ENCODE data around the gene KCNMA1. TPM values are rescaled to one million over a fixed set of nuclear protein-coding genes. Genes with fewer than 3 reads are reported as not detected.

Gene KCNMA1
- total and polyA plus RNA-seq, 10 of the 15 experiments (the other 5 are each of a cell fraction or from before 2014, with no cell fraction given): 8.5 to 77.0 (median 21.3) TPM

DNA sequence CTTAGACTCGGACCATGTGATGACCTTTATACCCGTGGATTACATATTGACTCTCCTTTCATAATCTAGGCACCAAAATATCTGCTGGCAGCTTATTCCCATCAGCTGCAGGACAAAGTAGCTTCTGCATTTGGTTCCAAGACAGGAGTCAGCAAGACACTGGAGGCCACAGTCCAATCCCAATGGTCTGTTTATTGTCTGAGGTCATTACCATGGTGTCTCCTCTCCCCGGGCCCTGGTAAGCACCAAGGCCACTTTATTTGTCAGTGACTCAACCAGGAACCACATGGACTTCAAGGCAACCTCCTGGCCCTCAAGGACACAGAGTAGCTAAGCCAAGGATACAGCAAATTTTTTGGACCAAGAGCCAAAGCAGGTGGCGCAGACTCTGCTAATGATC lies 36.1 kb downstream of the KCNMA1 start (continued):
- TF ChIP-seq ETV6 (conservative IDR thresholded peaks at IDR 0.05 in 1 of 2, IDR thresholded peaks at IDR 0.05 in 1 of 2; ENCODE audit: borderline replicate concordance in 1 of 2, low read depth in 1 of 2) (no peak), SUPT20H (IDR thresholded peaks at IDR 0.05; ENCODE audit: borderline replicate concordance, control insufficient read depth, low read depth, low read length) (no peak), FOS (IDR thresholded peaks at IDR 0.05; ENCODE audit: borderline replicate concordance, extremely low read depth, insufficient read length) (no peak), ZNF274 (IDR thresholded peaks at IDR 0.05; ENCODE audit: insufficient read depth, insufficient read length) (no peak)
- TF ChIP-seq, protein P1, sequence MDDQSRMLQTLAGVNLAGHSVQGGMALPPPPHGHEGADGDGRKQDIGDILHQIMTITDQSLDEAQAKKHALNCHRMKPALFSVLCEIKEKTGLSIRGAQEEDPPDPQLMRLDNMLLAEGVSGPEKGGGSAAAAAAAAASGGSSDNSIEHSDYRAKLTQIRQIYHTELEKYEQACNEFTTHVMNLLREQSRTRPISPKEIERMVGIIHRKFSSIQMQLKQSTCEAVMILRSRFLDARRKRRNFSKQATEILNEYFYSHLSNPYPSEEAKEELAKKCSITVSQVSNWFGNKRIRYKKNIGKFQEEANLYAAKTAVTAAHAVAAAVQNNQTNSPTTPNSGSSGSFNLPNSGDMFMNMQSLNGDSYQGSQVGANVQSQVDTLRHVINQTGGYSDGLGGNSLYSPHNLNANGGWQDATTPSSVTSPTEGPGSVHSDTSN (IDR thresholded peaks at IDR 0.05; ENCODE audit: insufficient replicate concordance, low read depth, low read length): no peak

DNA sequence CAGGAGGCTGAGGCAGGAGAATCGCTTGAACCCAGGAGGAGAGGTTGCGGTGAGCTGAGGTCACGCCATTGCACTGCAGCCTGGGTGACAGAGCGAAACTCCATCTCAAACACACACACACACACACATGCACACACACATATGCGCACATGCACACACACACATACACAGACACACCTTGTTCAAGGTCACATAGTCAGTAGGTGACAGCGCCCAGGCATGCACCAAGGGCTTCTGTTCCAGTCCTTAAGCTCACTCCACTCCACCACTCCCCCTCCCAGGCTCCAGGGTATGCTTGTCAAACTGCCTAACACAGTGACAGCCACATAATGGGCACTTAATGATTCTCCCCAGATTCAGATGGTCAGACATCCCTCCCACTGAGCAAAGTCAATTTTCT lies 37.0 kb downstream of the KCNMA1 start:
- Histone ChIP-seq H3K79me2 (ENCODE audit: control insufficient read depth, insufficient read depth, low read length) (no peaks in the 10 kb centered on the region), H3K4me3 (no peak overlapping the region), H4K20me1 (ENCODE audit: control insufficient read depth, insufficient read depth) (no peaks in the 10 kb centered on the region), H3K9ac (ENCODE audit: control insufficient read depth, insufficient read depth, low read length) (no peak overlapping the region), H3K27me3 (replicated peaks in 1 of 2; ENCODE audit: control insufficient read depth in 2 of 2, insufficient read depth in 2 of 2, low read length in 1 of 2) (no peaks in the 10 kb centered on the region), H3K4me2 (ENCODE audit: control insufficient read depth, insufficient read depth) (no peak overlapping the region), H3K9me3 (replicated peaks; ENCODE audit: control insufficient read depth, insufficient read depth, low read length) (no peaks in the 10 kb centered on the region), H3K4me1 (ENCODE audit: control insufficient read depth, insufficient read depth, low read length) (peaks cover 11% of the 10 kb centered on the region), H3K27ac (ENCODE audit: control insufficient read depth, insufficient read depth) (no peak overlapping the region), H2AFZ (ENCODE audit: control insufficient read depth, low read depth, low read length) (no peak overlapping the region), H3K36me3 (ENCODE audit: control insufficient read depth in 2 of 2, insufficient read depth in 2 of 2, low read length in 1 of 2) (no peaks in the 10 kb centered on the region)
- RAD21 ChIA-PET (ENCODE audit: unreplicated experiment): interaction anchor here (1.0 kb wide), 1 partner anchor 194 kb away, joined by 3 read pairs; no protein-coding TSS in a partner anchor
- no TSS peak for BruUV-seq (replicated peaks)
- CTCF ChIA-PET: no interaction called here
- DNase-seq (ENCODE audit: low read depth, low spot score) (no peak), ATAC-seq (no peak), FAIRE-seq (no peak)
- WGBS (ENCODE audit: insufficient coverage, insufficient replicate concordance, low lambda C conversion rate, missing lambda C conversion rate): 59% methylated on average over 6 of the region's 6 CpGs
- POLR2A ChIA-PET: no interaction called here
- in situ Hi-C loops (cut with MboI): no loop called here
- intact Hi-C loops (cut with micrococcal nuclease; ENCODE audit: unreplicated experiment): no loop called here
- SMC1A ChIA-PET (ENCODE audit: uncharacterized antibody, unreplicated experiment): interaction anchor here (0.6 to 1.7 kb wide), 5 partner anchors 13 to 57 kb away, joined by 3 read pairs; partner anchors contain the start of gene KCNMA1
- no peak for TF ChIP-seq SMAD5 (IDR thresholded peaks at IDR 0.05; ENCODE audit: low read depth)
- TF ChIP-seq NR2C1 (IDR thresholded peaks at IDR 0.05): no peak
- TF ChIP-seq STAT1 (conservative IDR thresholded peaks at IDR 0.05): no peak
- TF ChIP-seq RELA (IDR thresholded peaks at IDR 0.05; ENCODE audit: borderline replicate concordance, partially characterized antibody): no peak
- TF ChIP-seq YY1 (IDR thresholded peaks at IDR 0.05; ENCODE audit: low read depth, low read length): no peak
- no peak for TF ChIP-seq TARDBP (IDR thresholded peaks at IDR 0.05; ENCODE audit: borderline replicate concordance)
- TF ChIP-seq, protein P2, sequence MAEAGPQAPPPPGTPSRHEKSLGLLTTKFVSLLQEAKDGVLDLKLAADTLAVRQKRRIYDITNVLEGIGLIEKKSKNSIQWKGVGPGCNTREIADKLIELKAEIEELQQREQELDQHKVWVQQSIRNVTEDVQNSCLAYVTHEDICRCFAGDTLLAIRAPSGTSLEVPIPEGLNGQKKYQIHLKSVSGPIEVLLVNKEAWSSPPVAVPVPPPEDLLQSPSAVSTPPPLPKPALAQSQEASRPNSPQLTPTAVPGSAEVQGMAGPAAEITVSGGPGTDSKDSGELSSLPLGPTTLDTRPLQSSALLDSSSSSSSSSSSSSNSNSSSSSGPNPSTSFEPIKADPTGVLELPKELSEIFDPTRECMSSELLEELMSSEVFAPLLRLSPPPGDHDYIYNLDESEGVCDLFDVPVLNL (IDR thresholded peaks at IDR 0.05; ENCODE audit: low read depth, low read length): no peak
- TF ChIP-seq, protein P3, sequence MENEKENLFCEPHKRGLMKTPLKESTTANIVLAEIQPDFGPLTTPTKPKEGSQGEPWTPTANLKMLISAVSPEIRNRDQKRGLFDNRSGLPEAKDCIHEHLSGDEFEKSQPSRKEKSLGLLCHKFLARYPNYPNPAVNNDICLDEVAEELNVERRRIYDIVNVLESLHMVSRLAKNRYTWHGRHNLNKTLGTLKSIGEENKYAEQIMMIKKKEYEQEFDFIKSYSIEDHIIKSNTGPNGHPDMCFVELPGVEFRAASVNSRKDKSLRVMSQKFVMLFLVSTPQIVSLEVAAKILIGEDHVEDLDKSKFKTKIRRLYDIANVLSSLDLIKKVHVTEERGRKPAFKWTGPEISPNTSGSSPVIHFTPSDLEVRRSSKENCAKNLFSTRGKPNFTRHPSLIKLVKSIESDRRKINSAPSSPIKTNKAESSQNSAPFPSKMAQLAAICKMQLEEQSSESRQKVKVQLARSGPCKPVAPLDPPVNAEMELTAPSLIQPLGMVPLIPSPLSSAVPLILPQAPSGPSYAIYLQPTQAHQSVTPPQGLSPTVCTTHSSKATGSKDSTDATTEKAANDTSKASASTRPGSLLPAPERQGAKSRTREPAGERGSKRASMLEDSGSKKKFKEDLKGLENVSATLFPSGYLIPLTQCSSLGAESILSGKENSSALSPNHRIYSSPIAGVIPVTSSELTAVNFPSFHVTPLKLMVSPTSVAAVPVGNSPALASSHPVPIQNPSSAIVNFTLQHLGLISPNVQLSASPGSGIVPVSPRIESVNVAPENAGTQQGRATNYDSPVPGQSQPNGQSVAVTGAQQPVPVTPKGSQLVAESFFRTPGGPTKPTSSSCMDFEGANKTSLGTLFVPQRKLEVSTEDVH (IDR thresholded peaks at IDR 0.05; ENCODE audit: low read depth, partially characterized antibody): no peak
- no peak for TF ChIP-seq MYC (IDR thresholded peaks at IDR 0.05; ENCODE audit: insufficient read depth, insufficient read length, insufficient replicate concordance, low read length, severe bottlenecking)
- TF ChIP-seq CHD2 (IDR thresholded peaks at IDR 0.05; ENCODE audit: borderline replicate concordance, low read depth, low read length): no peak
